IPS-NIHi11 (cell line): ENCODE measurements around the gene FGF19.

Experiments
- DNase-seq: peaks from one replicate; pipeline ENCODE4 v3.0.0; 2012; ENCODE audit warnings: mixed read lengths, low spot score

Gene FGF19

DNA sequence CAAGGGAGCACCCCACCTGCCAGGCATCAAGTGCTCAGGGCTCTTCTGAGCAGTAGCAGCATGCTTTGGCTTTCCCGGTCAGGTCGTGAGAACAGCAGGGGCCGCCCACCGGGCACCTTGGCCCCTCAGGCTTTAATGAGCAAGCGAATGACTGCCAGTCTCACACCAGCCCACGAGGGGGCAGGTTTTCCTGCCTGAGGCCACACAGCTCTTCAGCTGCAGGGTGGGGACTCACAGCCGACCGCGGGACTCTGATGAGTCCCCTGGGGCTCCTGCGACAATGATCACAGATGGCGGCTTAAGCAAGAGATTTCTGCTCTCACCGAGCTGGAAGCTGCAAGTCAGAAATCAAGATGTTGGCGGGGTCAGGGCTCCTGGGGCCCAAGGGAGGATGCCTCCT is 14.3 kb upstream of the FGF19 start:
- peak; percentile 92 for DNase-seq

DNA sequence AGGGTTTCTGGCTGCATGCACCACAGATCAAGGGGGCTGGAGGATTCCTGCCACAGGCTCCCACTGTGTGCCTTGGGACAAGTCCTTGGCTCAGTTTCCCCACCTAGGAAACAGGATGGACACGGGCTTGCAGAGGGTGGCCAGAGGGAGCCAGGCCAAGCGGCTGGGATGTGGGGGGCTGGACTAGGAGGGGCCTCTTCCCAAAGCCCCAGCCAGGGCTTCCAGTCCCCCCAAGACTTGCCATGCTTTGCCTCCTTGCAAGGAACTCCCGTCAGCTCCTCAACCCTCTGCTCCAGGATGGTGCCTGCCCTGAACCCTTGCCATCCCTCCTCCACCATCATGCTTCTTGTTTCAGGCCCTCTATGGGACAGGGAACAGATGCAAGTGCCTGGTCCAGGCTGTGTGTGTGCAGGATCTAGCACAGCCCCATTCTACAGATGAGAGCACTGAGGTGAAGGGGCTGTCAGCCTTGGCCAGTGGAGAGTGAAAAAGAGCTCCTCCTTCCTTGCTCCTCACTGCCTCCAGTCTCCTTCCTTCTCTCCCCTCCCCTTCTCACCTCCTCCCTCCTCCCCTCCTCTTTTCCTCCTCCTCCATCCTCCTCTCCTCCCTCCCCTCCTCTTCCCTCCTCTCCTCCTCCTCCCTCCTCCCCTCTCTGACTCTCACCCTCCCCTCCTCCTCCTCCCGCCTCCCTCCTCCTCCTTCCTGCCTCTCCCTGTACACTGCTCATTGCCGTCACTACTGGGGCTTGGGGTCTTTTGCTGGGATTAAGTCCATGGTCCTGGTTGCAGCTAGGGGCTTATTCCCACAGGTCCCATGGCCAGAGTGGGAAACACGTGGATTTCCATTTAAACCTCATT is 13.3 kb upstream of the FGF19 start:
- DNase-seq: no peak

DNA sequence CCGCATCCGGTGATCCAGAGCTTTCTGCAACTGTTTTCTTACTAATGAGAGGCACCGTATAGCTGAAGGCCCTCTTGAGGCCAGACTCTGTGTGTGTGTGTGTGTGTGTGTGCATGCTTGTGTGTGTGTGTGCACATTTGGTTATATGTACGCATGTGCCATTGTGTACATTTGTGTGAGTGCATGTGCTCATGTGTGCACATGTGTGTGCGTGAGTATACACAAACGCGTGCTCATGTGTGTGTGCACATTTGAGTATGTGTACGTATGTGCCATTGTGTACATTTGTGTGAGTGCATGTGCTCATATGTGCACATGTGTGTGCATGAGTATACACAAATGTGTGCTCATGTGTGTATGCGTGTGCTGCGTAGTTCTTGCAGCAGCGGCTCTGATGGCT is 12.3 kb upstream of the FGF19 start:
- no peak for DNase-seq

DNA sequence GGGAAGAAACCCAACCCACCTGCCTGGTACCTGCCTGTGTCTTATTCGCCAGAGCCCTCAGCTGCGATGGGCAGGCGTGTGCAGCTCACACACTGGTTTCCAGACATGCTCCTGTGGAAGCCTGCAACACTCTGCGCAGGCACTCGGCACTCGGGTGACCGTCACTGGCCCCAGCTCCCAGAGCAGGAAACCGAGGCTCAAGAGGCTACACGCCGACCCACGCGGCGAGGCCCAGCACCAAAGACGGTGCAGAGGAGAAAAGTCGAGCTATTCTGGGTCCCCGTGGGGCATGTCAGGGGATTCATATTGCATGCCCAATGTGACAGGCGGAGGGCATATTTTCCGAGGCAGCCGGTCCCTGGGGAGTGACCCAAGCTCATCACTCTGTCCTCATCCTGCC is 11.6 kb upstream of the FGF19 start:
- no peak for DNase-seq

DNA sequence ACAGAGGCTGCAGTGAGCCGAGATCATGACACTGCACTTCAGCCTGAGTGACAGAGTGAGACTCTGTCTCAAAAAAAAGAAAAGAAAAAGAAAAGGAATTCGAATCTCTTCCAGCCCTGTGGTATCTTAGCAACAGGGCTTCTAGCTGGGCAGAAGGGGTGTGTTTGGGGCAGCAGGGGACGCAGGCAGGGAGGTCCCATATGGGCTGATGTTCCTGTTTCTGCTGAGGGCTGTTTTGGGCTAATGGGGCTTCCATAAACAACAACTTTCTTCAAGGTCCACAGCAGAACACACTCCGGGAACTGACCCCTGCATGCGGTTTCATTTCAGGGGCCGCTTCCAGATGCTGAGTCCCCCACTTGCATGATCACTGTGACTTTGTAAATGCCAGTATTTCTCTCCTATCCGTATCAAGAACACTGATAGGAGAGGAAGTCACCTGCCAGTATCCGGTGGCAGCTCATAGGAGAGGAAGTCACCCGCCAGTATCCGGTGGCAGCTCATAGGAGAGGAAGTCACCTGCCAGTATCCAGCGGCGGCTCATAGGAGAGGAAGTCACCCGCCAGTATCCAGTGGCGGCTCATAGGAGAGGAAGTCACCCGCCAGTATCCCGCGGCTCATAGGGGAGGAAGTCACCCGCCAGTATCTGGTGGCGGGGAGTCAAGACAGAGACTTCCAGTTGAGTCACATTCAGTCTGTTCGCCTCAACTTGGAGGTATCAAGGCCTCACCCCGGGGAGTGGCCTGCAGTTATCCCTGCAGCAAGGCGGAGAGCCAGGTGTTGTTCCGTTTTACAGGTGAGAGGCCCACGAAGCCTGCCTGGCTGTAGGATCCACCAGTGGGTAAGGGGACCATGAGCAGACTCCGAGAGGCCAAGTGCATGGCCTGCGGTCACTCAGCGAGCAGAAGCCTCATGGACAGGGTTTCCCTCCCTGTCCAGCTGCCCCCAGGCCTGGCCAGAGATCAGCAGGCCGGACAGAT is 8.3 kb upstream of the FGF19 start:
- no peak for DNase-seq

DNA sequence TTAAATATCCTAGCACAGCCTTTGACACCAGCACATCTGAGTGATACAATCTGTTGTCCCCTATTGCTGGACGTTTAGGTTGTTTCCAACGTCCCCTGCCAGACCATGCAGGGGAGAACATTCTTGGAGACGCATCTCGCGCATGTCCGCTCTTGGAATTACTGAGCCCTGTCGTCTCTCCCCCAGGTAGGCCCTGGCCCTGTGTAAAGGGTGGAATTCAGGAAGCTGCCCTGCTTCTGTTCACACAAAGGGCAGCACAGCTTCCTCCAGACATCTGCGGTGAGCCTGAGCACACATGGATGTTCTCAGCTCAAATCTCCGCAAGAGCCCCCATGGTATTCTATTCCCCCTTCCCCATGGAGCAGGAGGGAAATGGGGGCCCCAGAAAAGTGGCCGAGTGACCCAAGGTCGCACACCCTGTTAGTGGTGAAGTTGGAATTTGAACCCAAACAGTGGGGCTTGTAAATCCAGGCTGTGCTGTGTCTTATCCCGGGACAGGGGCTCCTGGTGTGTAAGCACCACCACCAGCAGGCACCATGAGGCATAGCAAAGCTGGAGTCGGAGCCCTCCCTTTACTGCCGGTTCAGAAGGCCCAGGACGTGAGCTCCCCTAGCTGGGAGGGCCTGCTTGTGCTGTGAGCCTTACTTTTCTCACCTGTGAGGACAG is 5.0 kb upstream of the FGF19 start:
- DNase-seq: no peak

DNA sequence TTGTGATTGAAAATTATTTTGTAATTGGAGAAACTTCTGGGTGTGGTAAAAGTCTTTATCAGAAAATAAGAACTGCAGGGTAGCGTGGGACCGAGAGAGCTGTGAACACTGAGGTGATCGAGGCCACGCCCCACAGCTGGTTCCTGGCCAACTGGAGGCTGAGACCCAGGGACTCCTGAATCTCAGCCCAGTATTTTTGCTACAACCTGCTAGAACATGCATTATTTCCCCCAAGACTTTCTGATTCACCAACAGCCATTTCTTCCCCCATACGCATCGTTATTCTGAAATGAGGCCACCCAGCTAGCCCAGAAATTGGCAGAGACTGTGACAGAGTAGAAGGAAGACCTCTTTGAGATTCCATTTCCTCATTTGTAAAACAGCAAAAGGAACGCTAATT is 3.4 kb upstream of the FGF19 start:
- no peak for DNase-seq

DNA sequence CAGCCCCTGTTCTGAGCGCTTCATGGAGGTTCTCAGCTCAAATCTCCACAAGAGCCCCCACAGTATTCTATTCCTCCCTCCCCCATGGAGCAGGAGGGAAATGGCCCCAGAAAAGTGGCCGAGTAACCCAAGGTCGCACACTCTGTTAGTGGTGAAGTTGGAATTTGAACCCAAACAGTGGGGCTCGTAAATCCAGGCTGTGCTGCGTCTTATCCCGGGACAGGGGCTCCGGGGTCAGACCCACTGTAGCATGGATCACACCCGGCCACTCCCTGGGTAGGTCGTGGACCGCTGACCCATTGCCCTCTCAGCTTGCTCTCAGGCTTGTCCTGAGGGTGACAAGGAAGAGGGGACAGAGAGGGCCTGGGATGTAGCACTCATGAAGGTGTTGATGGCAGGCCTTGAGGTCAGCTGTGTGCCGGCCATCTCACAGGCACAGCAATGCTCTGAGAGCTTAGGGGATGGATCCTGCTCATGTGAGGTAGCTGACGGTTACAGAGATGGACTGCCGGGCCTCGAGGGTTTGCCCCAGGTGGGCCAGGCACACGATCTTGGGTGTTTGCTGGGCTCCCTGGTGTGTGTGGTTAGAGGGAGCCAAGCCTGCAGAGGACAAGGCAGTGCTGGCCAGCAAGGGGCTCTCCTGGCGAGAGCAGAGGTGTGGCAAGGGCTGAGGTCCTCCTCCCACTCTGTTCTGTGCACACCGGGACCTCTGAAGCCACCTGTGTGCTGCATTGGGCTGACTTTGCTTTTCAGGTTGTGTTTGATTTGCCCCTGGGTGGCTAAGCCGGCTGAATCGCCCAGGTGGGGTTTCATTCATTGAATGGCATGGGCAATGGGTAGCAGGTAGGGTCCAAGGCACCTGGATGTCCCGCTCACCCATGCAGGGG is 2.3 kb upstream of the FGF19 start:
- no peak for DNase-seq

DNA sequence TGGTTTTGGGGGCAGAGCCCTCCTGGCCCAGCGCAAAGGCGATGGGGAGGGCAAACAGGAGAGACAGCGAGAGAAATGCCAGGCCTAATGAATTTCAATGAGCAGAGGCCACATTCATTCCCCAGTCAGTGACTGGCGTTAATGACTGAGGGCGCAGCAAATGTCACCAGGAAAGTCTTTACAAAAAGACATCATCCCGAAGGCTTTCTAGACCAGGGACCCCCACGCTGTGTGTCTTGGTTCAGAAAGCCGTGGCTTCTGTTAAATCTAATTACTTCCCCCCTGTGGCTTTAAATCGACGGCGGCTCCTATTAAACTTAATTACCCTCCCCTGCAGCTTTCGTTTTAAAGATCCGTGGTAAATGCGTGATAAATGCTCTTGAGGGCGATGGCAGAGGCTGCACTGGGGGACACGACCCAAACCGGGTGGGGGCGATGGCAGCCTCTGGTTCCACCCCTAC is 1.6 kb upstream of the FGF19 start:
- DNase-seq: no peak

DNA sequence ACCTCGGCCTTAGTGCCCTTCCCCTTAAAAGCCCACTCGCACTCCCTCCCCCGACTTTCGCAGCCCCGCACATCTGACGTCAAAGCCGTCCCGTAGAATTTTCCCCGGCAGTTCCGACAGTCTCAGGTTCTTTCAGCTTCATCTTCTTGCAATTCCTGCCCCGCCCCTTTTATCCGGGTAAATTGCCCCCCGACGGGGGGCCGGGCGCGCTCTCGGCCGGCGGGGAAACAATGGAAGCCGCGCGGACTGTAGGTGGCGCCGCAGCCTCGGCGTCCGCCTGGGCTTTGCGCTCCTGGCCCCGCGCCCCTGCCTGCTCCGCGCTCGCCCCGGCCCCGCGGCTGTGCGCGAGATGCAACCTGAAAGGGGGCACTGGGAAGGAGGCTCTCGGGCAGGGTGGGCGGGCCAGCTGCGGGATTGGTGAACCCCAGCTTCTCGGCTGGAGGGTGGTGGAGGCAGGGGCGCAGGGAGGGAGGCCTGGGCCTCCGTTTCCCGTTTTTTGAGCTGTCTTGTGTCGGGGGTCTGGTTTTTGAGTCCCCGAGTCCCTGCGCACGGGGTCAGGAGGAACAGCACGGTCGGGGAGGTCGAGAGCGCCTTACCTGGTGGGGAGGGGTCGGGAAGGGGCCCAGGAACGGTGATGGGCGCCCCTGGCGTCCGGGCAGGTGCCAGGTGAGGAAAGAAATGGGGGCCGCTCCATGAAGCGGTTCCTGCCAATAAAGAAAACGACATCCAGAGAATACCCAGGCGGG is 859 bp upstream of the FGF19 start:
- DNase-seq: peak; percentile 85

DNA sequence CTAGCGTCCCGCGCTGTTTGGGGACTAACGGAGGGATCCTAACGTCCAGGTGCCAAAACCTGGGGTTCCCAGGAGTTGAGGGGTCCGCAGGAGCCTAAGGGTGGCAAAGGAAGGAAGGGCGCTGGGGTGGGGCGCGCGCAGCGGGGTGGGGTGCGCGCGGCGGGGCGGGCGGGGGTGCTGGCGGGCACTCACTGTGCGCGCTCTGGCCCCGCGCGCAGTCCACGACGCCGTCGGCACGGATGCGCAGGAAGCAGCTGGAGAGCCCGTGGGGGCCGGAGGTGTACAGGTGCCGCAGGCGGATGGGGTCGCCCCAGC is 412 bp downstream of the FGF19 start:
- DNase-seq: no peak

DNA sequence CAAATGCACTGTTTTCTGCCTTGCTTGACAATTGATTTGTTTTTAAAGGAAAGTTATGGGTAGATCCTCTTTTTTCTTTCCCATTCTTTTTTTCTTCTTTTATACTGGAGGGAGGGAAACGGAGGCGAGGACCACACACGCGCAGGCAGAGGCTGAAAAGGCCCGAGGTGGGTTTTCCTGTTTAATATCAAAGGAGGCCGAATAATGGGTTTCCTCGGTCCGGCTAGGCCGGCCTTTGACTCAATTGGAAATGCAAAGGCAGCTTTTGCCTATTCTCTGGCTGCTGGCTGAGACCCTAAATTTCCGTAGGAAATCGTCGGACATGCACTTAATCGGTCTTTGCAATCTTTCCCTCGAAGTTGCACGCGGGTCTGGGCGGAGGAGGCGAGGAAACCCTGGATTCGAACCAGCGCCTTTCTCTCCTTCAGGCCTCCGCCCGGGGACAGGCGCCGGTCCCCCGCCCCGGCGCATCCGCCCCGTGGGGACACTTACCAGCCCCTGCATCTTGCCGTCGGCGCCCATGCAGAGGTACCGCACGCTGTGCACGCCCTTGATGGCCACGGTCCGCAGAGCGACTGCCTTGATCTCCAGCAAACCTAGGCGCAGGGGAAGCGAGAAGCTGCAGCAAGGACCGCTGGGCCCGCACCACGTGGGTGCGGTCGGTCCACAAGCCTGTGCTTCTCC is 911 bp downstream of the FGF19 start:
- DNase-seq: no peak

DNA sequence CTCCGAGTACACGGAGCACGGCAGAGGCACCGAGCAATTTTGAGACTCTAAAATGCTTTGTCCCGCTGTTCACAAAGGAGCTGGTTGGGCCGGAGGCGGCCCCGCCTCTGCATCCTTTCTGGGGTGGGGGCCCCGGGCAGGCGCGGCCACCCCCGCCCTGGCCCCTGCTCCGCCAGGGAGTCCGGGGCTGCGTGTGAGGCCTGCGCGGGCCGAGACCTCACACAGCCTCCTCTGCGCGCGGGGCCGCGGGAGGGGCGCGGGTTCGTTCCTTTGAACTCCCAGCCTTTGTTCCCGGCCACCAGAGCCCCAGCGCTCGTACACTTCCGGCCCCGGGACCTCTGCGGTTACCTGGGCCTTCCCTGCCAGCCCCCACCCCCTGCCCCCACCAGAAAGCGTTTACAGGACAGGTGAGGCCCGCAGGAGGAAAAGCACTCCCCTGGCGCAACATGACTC is 1.6 kb downstream of the FGF19 start:
- peak; percentile 46 for DNase-seq

DNA sequence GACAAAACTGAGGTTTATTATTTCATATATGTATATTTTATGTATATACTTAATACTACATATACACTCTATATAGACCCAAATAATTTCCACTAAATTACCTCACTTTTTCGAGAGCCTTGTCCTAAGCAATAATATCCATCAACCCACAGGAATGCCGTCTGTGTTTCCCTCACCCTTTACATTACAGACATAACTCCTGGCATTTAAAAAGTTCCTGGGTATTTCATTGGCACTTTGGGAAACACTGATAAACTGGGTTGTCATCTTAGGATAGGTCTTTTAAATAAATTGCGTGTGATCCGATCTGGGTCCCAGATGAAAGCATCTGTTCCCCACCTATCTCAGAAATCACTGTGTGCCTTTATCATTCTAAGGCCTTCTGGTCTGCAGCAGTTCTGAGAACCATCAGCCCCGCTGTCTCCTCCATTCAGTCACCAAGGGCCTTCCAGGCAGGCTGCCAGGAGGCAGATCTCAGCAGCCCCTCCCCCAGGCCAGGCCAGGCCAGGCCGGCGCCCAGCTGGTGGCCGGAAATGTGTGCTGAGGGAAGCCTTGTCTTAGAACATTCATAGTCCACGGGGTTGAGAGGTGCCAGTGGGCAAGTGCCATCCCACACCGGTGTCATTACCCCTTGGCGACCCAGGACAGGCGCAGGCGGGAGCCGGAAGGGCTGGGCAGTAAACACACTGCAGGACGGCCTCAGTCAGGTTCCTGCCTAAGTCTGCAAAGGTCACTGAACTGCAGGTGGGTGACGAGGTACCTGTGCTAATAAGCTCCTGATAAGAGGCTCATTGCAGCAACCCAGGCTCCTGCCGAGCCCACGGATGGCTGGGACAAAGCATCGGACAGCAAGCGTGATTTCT is 3.3 kb downstream of the FGF19 start:
- peak; percentile 81 for DNase-seq

DNA sequence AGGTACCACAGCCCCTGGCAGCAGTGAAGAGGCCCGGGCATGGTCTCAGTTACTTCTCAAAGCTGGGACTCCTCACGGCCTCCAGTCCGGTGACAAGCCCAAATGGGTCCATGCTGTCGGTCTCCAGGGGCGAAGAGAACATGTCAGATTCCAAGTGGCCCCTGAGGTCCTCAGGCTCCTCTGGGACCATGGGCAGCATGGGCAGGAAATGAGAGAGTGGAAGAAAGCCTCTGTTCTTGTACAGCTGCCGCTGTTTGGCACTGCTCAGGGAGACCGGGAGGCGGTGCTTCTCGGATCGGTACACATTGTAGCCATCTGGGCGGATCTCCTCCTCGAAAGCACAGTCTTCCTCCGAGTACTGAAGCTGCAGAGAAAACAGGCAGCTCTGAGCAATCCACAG is 4.6 kb downstream of the FGF19 start:
- no peak for DNase-seq

DNA sequence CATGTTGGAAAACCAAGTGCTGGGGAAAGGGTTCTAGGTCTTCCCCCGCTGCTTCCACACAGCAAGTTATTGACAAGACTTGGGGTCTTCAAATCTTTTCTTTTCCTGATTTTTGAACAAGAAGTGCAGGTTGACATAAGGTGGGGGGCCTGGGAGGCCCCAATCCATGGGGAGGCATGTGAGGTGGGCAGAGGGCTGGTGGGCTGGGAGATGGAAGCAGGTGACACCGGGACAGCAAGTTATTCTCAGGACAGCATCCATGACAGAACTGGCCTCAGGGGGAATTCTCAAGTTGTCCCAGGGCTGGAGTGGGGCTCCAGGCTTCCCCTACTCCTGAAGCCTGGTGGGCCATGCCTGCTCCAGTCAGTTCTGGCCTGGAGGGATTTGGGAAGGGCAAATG is 5.5 kb downstream of the FGF19 start:
- no peak for DNase-seq

DNA sequence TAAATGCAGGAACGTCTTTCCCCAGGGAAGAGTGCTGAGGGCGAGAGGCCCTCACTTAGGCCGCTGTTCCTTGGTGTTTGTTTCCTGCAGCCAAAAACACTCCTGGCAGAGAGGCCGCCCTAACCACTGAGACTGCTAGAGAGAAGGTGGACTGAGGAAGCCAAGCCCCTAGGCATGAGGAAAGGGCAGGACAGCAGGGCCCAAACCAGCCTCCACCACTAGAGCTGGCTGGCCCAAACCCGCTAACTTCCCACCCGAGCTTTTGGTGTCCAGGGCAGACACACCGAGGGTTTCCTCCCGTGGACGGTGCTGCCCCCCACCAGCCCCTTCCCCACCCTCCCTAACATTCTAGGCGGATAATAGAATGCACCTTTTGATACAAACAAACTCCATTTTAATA is 6.0 kb downstream of the FGF19 start:
- DNase-seq: no peak

DNA sequence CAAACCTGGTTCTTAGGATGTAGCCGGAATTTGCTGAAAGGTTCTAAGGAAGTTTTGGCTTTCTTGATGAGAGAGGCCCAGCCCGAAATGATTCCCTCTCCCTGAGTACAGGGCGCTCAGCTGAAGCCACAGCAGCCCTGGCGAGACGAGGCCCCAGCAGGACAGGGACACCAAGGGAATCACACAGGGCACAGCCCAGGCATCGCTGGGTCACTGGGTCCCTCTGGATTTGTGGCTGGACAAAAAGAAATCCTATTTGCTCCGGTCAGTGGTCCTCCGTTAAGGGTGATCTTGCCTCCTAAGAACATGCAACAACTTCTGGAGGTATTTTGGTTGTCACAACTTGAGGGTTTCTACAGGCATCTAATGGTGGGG is 6.4 kb downstream of the FGF19 start:
- DNase-seq: no peak

DNA sequence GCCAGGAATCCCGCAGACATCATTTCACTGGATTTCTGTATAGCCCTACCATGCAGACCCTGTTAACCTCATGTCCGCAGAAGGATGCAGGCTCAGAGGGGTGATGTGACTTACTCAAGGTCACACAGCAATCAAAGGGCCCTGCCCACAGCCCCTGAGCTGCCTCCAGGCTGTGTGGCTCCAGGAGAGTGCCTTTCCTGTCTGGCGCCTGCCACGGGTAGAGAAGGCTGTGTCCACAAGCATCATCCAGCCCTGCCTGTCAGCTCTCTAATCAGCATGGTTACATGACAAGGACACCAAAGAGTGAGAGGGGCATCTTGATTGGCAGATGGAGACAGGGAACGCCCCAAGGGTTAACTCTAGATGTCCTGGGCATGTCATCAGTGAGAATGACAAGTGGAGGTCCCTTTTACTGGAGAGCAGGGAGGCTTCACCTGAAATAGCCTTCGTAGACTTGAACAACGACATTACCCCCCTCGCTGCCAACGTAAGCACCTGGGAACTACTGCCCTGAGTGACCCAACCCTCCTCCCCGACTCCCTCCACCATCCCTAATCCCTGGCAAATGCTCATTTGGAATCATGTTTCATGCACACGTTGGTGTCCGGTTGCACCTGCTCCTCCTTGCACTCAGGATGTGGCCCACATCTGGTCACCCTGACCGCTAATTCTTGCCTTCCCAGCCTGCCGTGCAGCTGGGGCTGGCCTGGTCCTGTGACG is 6.9 kb downstream of the FGF19 start:
- no peak for DNase-seq
